Skeletal muscle tissue (tissue), 4 donors: ENCODE data around the gene KLHL7. TPM values are rescaled to one million over a fixed set of nuclear protein-coding genes. Genes with fewer than 3 reads are reported as not detected.

Experiments
- H3K27ac ChIP-seq: one replicate; pipeline ENCODE4 v1.7.0; 2013; ENCODE audit warnings: mild to moderate bottlenecking, low read depth, low read length, inconsistent platforms
- H3K27me3 ChIP-seq, 3 donors: one replicate each; pipeline ENCODE4 v1.7.0; 2013; ENCODE audit warnings: low read length in 3 of 3; ENCODE audit not compliant: control insufficient read depth in 3 of 3, insufficient read depth in 3 of 3
- H3K36me3 ChIP-seq, 3 donors: one replicate each; pipeline ENCODE4 v1.7.0; 2013; ENCODE audit warnings: low read length in 3 of 3; ENCODE audit not compliant: control insufficient read depth in 3 of 3, insufficient read depth in 3 of 3
- H3K4me1 ChIP-seq, 3 donors: one replicate each; pipeline ENCODE4 v1.7.0; 2013; ENCODE audit warnings: low read length in 3 of 3, mild to moderate bottlenecking in 3 of 3; ENCODE audit not compliant: control insufficient read depth in 3 of 3, insufficient read depth in 3 of 3
- H3K4me3 ChIP-seq, 3 donors: one replicate each; pipeline ENCODE4 v1.7.0; 2013; ENCODE audit warnings: low read length in 3 of 3
- H3K9ac ChIP-seq, 3 donors: one replicate each; pipeline ENCODE4 v1.7.0; 2013; ENCODE audit warnings: low read length in 3 of 3, mild to moderate bottlenecking in 3 of 3, moderate library complexity in 2 of 3, low read depth in 1 of 3
- H3K9me3 ChIP-seq, 3 donors: one replicate each; pipeline ENCODE4 v1.7.0; 2013; ENCODE audit warnings: low read length in 3 of 3; ENCODE audit not compliant: control insufficient read depth in 3 of 3
- total RNA-seq: library from RNA; depleted of rRNA; stranded (reverse); fragments of >200 nt; gene quantifications from one replicate; pipeline ENCODE4 v1.2.3, GENCODE V29; 2014
- donor health status: Osteomylitis.

KLHL7 gene
- total RNA-seq, 1 donor from 2014 or later, result 17.7 TPM

DNA sequence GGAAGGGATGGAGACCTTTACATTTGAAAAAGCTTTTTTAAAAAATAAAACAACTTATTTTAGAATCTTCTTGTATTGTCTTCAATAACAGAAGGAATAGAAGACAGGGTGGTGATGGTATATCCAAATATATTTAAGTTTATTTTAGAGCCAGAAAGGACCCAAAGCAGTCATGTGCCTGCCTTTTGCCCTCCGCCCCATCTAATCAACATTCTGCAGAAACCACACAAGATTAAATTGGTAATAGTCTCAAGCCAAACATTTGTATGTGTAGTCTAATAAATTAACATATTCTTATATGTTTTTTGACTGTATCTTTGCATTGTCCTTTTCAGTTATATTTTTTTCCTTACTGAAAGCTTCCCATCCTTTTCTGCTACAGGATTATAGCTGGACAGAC, 59.7 kb downstream of the KLHL7 start:
- no peak overlapping the region for H3K9ac ChIP-seq
- peaks cover 0 to 11% (median 5%) of the 10 kb centered on the region in 3 donors for H3K36me3 ChIP-seq
- H3K9me3 ChIP-seq, result no peaks in the 10 kb centered on the region
- H3K4me1 ChIP-seq, result no peaks in the 10 kb centered on the region
- H3K27me3 ChIP-seq, result no peaks in the 10 kb centered on the region
- H3K27ac ChIP-seq, result no peak overlapping the region
- H3K4me3 ChIP-seq, result no peak overlapping the region

DNA sequence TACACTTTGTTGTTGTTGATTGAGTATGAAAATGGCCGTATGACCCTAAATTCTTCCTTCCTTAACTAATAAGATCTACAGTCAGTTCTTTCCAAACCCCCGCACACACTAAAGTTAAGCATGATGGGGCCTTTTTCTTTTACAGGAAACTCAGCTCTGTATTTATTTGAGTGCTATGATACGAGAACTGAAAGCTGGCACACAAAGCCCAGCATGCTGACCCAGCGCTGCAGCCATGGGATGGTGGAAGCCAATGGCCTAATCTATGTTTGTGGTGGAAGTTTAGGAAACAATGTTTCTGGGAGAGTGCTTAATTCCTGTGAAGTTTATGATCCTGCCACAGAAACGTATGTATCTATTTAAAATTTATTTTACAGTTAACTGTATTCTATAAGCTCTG, 62.1 kb downstream of the KLHL7 start:
- Histone ChIP-seq H3K9me3 (no peaks in the 10 kb centered on the region), H3K27me3 (no peaks in the 10 kb centered on the region), H3K9ac (no peak overlapping the region), H3K36me3 (peaks cover 0 to 11% (median 5%) of the 10 kb centered on the region in 3 donors), H3K4me3 (no peak overlapping the region), H3K27ac (no peak overlapping the region), H3K4me1 (no peaks in the 10 kb centered on the region)

DNA sequence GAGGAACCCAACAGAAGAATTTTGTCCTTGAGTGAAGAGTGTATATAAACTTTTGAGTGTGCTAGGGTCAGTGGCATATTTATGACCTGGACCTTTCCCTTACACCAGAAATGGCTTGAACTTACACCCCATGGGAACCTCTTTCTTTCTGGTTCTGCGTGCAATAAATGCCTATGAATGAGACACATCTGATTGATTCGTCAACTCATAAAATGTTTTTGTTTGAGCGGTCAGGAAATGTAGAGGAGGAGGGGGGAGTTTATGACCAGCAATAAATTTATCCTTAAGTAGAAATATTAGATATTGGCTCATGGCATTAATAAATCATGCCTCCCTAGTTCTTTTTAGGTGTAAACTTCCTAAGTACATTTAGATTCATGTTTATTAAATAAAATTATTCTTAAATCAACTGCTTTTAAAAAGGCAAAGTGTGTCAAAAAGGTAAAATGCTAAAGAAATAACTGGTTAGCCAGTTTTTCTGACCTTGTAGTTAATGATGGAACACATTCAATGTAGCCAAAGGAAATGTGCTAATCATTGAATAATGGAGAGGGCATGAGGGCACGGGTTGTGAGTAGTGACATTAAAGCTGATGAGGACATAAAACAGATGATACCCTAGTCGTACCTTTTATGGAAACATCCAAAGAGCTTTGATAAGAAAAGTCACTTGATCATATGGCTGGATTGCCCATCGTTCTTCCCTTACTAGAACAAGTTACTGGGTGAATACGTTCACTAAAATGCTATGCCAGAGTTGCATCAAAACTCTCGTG, 62.7 kb downstream of the KLHL7 start:
- Histone ChIP-seq H3K27ac (no peak overlapping the region), H3K27me3 (no peaks in the 10 kb centered on the region), H3K36me3 (peaks cover 0 to 11% (median 5%) of the 10 kb centered on the region in 3 donors), H3K9me3 (no peaks in the 10 kb centered on the region), H3K9ac (no peak overlapping the region), H3K4me1 (no peaks in the 10 kb centered on the region), H3K4me3 (no peak overlapping the region)

DNA sequence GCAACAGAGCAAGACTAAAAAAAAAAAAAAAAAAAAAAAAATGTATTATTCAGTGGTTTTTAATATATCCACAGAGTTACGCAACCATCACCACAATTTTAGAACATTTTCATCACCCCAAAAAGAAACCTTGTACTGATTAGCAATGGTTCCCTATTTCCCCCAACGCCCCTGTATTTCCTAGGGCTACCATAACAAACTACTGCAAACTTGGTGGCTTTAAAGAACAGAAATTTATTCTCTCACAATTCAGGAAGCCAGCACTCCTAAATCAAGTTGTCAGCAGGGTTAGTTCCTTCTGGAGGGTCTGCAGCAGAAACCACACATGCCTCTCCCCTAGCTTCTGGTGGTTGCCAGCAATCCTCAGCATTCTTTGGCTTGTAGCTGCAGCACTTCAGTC, 70.4 kb downstream of the KLHL7 start:
- peaks cover 0 to 5% (median 0%) of the 10 kb centered on the region in 3 donors for H3K36me3 ChIP-seq
- no peaks in the 10 kb centered on the region for H3K9me3 ChIP-seq
- H3K27me3 ChIP-seq, result no peaks in the 10 kb centered on the region
- H3K4me3 ChIP-seq, result no peak overlapping the region
- no peak overlapping the region for H3K27ac ChIP-seq
- peaks cover 0 to 1% (median 1%) of the 10 kb centered on the region in 3 donors for H3K4me1 ChIP-seq
- H3K9ac ChIP-seq, result no peak overlapping the region

DNA sequence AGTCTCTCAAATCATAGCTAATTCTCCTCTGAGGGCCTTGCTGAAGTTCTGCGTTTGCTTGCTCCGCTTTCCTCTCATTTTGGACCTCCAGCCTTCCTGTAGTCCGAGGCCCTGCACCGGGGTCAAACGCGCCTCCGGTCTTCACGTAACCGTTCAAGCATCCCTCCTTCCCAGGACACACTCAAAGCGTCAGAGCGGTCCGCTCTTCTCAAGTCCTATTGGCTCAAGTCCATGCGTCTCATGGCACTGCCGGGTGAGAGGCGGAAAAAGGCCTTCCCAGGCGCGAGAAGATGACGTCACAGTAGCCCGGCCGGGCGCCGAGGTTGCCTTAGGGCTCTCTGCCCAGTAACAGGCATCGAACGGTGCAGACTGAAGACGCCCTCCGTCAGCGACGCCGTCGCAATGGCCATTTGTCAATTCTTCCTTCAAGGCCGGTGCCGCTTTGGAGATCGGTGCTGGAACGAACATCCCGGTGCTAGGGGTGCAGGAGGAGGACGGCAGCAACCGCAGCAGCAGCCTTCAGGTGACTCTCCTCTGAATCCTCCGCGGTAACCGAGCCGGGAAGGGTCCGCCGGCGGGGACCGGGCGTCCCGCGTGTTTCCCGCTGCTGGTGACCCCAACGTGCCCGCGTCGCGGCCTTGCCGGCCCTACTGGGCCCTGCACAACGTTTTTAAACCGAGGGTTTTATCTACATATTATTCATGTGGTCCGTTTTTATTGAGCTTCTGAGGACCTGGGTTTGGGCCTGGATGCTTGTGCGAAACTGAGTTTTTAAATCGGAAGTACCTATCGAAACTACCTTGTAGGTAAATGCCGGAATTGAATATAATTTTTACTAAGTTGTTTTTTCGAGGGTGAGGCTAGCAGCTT, 76.3 kb downstream of the KLHL7 start, which contains the start of gene NUP42:
TSS of gene NUP42 (plus strand) at position 365 of the 870 bp plus-strand sequence. CDS start at position 403, 38 bp downstream.
- H3K4me3 ChIP-seq, result peak within 1 kb of the TSS; percentile 97 to 98 (median 97)
- H3K9ac ChIP-seq, result peak within 1 kb of the TSS; percentile 92 to 94 (median 94)
- H3K36me3 ChIP-seq, result peaks cover 0 to 8% (median 3%) of the 10 kb centered on the region in 3 donors
- peaks cover 11 to 14% (median 13%) of the 10 kb centered on the region in 3 donors for H3K4me1 ChIP-seq
- H3K27ac ChIP-seq, result peak within 1 kb of the TSS; percentile 95
- H3K9me3 ChIP-seq, result no peaks in the 10 kb centered on the region
- no peaks in the 10 kb centered on the region for H3K27me3 ChIP-seq

DNA sequence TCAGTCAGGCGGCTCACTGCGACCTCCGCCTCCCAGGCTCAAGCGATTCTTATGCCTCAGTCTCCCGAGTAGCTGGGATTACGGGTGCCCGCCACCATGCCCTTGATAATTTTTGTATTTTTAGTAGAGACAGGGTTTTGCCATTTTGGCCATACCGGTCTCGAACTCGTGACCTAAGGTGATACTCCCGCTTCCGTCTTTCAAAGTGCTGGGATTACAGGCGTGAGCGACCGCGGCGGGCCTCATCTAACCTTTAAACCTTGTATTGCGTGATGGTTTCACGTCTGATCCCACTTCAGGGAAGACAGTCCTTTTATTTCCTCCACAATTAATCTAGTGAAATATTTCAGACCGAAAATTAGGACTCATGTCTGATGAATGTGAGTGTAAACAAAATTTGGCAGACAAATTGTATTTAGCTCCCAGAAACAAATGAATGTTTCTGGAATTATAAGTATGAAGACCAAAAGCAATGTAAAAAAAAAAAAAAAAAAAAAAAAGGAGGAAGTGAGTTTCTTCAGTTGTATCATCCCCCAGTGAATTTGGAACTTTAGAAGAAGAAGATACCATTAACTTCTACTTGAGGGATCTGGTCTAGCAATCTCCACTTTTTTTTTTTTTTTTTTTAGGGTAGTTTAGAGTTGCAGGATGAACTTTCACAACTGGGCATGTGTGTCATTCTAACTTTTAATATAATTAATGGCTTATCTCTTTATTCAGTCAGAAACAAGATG, 77.9 kb downstream of the KLHL7 start:
- Histone ChIP-seq H3K36me3 (peaks cover 6 to 13% (median 13%) of the 10 kb centered on the region in 3 donors), H3K9me3 (no peaks in the 10 kb centered on the region), H3K9ac (no peak overlapping the region), H3K4me3 (no peak overlapping the region), H3K27me3 (no peaks in the 10 kb centered on the region), H3K4me1 (peaks cover 11 to 14% (median 13%) of the 10 kb centered on the region in 3 donors), H3K27ac (no peak overlapping the region)

DNA sequence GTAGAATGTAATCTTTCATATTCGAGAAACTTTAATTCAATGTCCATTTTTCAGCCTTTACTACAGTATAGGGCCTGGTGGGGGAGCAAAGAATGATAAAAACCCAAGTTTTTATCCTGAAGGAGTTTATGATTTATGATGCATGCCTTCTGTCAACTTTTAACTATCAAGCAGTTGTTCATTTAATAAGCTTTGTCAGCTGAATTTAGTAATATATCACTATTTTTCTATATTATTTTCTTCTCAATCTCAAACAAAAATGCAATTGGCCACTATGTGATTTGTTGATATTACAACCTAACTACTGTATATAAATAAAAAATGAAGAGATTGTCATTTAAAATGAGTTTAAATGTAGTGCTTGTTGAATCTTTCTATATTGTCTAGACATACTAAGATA, 78.7 kb downstream of the KLHL7 start:
- Histone ChIP-seq H3K27ac (no peak overlapping the region), H3K27me3 (no peaks in the 10 kb centered on the region), H3K9me3 (no peaks in the 10 kb centered on the region), H3K4me3 (no peak overlapping the region), H3K4me1 (peaks cover 11 to 14% (median 13%) of the 10 kb centered on the region in 3 donors), H3K9ac (no peak overlapping the region), H3K36me3 (peaks cover 6 to 19% (median 13%) of the 10 kb centered on the region in 3 donors)

DNA sequence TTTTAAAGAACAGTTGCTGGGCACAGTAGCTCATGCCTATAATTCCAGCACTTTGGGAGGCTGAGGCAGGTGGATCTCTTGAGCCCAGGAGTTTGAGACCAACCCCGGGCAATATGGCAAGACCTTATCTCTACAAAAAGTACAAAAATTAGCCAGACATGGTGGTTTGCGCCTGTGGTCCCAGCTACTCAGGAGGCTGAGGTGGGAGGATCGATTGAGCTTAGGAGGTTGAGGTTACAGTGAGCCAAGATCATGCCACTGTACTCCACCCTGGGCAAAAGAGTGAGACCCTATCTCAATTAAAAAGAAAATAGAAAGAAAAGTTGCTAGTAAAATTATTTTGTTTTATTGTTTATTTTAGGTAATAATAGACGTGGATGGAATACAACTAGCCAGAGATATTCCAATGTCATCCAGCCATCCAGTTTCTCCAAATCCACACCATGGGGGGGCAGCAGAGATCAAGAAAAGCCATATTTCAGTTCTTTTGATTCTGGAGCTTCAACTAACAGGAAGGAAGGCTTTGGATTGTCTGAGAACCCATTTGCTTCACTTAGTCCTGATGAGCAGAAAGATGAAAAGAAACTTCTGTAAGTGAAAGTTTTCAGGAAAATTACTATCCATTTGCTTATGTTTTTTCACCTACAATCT, 79.2 kb downstream of the KLHL7 start:
- H3K9ac ChIP-seq, result no peak overlapping the region
- no peaks in the 10 kb centered on the region for H3K27me3 ChIP-seq
- H3K36me3 ChIP-seq, result peaks cover 6 to 22% (median 13%) of the 10 kb centered on the region in 3 donors
- H3K4me3 ChIP-seq, result no peak overlapping the region
- no peak overlapping the region for H3K27ac ChIP-seq
- H3K9me3 ChIP-seq, result no peaks in the 10 kb centered on the region
- peaks cover 11 to 14% (median 13%) of the 10 kb centered on the region in 3 donors for H3K4me1 ChIP-seq

DNA sequence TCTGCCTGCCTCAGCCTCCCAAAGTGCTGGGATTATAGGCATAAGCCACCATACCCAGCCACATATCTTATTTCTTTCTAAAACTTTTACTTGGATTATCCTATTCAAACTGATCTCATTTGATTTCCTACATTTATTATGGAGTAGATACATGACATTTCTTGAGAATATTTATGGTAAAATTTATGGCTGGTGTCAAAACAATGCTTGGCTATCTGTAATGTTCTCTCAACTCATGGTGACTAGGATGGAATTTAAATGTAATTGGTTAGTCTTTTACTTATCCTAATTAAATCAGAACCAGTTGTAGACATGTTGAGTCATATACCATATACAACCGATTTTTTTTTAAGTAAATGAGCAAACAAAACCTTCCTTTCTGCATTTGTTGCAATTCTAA, 80.4 kb downstream of the KLHL7 start:
- no peak overlapping the region for H3K9ac ChIP-seq
- peaks cover 6 to 26% (median 14%) of the 10 kb centered on the region in 3 donors for H3K36me3 ChIP-seq
- no peak overlapping the region for H3K4me3 ChIP-seq
- no peaks in the 10 kb centered on the region for H3K9me3 ChIP-seq
- peaks cover 9 to 13% (median 13%) of the 10 kb centered on the region in 3 donors for H3K4me1 ChIP-seq
- no peaks in the 10 kb centered on the region for H3K27me3 ChIP-seq
- no peak overlapping the region for H3K27ac ChIP-seq
